Embryonic facial prominence (tissue), 1 donor: Measurements from ENCODE around the gene ANKRD30BL.
"Not testable (repeated sequence)": the region's sequence is repeated elsewhere in the genome, so short reads cannot be mapped to it uniquely, and the experiment has no call there.

ENCODE experiments used
- DNase-seq: peaks from one replicate; pipeline ENCODE4 v3.0.0-alpha.2; 2016; ENCODE audit errors: extremely low spot score

The ANKRD30BL gene

DNA sequence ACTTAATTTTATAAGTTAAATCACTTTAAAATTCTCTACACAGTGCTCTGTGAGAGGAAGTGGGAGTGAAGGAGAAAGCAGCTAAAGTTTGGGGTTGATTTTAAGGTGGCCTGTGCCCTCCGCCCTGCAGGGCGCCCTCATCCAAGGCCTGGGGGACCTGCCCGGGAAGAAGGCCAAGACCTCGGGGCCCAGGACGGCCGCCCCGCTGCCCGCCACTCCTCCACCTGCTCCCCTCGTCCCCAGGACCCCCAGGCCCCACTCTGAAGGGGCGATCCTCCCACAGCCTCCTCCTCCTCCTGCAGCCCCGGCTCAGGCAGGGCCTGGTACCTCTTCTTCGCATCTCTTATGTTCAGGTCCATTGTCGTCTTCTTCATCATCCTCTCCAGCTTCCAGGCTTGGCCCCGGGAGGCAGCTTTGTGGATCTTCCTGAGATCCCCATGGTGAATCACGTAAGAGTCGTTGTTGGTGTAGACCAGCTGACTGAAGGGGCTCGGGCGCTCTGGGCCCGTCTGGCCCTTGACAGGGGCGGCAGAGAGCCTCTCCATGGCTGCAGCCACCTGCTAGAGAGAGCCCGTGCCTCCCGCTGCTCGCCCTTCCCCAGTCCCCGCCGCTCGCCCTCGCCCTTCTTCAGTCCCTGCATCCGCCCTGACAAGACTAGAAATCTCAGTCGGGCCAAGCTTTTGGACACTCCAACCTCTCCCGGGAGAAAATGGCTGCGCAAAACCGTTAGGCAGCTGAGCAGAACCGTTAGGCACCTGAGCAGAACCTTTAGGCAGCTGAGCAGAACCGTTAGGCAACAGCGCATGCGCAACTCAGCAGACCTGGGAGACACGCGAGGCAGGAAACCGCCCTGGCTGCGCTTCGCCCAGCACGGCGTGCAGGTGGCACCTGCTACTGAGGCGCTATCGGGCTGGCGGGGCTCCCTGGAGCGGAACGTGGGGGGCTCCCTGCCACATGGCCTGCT lies at the start of gene ANKRD30BL:
ANKRD30BL (minus strand) TSS at position 792 of the 964 bp plus-strand sequence; CDS start at position 545, 247 bp downstream.
- not testable (repeated sequence) for DNase-seq

DNA sequence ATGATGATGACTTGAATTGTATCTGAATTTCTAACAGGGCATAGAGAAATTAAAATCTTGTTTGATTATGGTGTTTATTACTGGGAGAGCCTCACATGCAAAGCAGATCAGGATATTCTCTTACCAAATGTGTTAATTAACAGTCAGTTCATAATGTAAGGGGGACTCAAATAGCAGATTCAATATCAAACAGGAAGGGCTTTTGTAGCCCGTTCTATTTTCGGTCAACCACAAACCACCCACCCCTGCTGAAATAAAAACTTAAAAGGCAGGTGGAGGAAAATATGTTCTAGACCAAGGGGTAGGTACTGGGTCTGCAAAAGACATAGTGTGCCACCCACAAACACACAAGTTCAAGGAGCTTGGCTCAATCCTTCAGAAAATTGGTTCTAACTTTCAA lies 41.1 kb upstream of the ANKRD30BL start:
- not testable (repeated sequence) for DNase-seq

DNA sequence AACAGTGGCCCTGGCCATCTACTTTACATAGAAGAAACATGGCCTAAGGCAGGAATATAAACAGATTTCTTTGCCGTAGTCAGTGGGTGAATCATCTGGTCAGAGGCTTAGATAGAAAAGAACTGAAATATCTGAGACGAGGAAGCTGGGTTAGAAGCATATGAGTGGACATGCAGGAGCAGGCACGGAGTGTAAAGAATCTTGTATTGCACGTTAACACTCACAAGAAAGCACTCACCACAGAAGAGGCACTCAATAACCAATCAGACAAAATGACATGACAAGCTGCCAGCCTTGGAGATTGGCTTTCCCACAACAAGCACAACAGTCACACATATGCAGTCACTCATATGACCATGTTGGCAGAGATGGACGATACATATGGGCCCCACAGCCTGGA lies 31.1 kb upstream of the ANKRD30BL start:
- DNase-seq: not testable (repeated sequence)

DNA sequence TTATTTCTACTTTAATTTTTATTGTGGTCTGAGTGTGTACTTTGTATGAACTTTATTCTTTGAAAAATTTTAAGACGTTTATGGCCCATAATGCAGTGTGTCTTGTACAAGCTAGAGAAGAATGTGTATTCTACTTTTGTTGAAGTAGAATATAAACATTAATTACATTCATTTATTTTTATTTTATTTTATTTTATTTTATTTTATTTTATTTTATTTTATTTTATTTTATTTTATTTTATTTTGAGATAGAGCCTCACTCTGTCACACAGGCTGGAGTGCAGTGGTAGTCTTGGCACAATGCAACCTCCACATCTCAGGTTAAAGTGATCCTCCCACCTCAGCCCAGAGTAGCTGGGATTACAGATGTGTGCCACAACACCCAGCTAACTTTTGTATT lies 5.3 kb upstream of the ANKRD30BL start:
- not testable (repeated sequence) for DNase-seq

DNA sequence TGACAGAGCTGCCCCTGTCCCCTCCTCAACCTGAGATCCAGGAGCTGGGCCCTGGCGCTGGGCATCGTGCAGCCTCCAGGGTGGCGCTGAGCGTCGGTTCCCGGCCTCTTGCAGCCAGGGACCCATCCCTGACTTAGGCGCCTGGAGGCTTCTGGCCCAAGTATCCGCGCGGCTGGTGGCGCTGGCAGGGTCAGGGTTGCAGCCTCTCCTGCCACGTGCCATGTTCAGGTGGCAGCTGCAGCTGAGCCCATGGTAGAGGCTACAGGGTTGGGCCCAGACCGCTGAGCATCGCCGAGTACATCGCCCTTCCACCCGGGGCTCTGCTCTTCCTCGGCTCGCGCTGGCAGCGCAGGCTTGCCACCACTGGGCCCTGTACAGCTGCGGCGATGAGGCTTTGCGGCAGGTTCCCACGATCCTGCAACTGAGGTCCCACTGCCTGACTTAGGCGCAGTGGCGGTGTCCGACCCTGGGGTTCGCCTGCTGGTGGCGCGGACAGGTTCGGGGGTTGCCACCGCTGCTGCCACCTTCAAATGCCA lies 441 bp upstream of the ANKRD30BL start:
- DNase-seq: not testable (repeated sequence)

DNA sequence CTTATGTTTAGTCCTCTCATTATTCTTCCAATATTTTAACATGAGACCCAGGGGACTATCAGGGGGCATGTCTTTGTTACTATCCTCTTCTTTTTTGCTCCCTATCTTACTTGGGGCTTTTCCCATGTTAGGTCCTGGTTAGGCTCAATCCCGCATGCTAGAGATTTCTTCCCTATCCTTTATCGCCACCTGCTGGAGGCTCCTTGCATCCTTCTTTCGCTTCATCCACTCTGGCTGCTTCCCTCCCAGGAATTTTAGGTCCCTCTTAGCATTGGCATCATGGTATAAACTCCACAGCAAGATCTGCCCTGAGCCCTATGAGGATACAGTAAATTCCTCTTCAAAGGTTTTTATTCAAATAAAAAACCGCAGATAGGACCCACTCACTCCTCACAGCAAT lies 15.0 kb downstream of the ANKRD30BL start:
- DNase-seq: not testable (repeated sequence)
